ENCODE measurements around the gene DICER1.
"Not testable (repeated sequence)": the region's sequence is repeated elsewhere in the genome, so short reads cannot be mapped to it uniquely, and the experiment has no call there.

DICER1 gene

DNA sequence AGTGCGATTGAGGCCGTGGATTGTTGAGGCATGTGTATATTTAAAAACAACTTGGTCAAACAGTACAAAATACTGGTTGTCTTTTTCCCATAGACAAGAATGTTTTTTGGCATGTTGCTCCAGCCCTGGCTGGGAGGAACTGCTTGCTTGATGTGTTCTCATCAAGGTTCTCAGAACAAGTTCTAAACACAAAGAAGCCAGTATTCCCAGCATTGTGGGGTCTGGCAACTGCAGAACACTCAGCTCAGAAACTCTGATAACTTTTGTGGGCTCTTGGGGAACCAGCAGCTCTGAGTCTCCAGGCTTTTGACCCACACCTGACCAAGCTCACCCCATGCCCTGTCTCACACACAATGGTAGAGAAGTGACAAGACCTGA is 27.1 kb upstream of the DICER1 start:
- DNase-seq (ENCODE audit: low spot score) = no peak

- no peak for DNase-seq (ENCODE audit: low spot score)
Measured at GRCh38 chr14:95183532-95184412, 26.4 kb upstream of the DICER1 start.

GRCh38 chr14:95183082-95183481 is 25.8 kb upstream of the DICER1 start:
- DNase-seq (ENCODE audit: low spot score) = no peak

- DNase-seq (ENCODE audit: low spot score) = no peak
Measured at GRCh38 chr14:95182379-95182778, 25.1 kb upstream of the DICER1 start.

DNA sequence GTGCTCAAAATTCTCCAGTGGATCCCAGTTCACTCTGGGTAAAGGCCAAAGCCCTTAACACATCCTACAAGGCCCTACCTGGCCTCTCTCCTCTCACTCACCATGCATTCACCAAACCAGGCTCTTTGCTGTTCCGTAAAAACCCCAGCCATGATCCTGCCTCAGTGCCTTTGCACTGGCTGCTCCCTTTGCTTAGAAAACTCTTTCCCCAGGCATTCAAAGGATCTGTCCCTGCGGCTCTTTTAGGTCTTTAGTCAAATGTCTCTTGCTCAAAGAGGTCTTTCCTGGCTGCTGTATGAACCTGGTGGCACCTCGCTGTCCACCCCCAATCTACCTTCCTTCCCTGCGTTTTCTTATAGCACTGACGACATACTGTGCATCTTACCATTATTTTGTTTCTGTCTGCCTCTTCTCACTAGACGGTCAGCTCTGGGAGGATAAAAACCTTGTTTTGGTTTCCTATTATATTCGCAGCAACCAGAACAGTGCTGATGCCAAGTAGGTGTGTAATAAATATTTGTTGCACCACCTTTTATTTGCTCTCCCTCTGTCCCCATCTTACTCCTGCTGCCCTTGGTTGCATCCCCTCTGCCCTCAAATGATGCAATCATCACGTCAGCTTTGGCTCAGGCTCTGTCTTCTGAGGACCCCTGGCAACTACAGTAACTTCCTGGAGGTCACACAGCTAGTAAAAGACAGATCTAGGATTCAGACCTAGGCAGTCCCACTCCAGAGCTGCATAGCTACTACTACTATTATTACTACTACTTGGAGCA is 23.8 kb upstream of the DICER1 start:
- DNase-seq (ENCODE audit: low spot score) = no peak

GRCh38 chr14:95175670-95176069 is 18.3 kb upstream of the DICER1 start:
- not testable (repeated sequence) for DNase-seq (ENCODE audit: low spot score)

GRCh38 chr14:95174184-95174792 is 17.0 kb upstream of the DICER1 start:
- DNase-seq (ENCODE audit: low spot score) = no peak

DNA sequence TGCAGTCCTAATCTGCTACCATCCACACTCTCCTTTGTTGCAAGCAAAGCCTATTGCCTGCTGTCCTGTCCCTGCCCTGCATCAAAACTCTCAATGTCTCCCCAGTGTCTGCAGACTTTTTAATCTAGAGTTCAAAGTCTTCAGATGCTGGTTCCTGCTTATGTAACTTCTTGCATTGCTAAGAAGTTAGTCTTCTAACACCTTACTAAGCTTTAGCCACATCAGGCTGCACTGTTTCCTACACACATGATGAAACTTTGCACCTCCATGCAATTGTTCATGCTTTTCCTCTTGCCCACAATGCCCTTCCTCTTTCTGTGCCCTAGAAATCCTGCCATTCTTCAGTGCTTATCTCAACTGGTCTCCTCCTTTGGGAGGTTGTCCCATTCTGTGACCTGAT is 16.2 kb upstream of the DICER1 start:
- no peak for DNase-seq (ENCODE audit: low spot score)

DNA sequence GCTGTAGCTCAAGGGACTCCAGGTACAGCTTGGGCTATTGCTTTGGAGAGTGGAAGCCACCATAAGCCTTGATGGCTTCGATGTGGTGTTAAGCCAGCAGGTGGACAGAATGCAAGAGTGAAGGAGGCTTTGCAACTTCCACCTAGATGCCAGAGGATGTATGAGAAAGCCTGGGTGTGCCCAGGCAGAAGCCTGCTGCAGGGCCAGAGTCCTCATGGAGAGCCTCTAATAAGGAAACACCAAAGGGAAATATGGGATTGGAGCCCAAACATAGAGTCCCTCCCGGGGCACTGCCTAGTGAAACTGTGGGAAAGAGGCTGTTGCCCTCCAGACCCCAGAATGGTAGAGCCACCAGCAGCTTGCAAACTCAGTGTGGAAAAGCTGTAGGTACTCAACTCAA is 9.8 kb upstream of the DICER1 start:
- DNase-seq (ENCODE audit: low spot score) = no peak

- DNase-seq (ENCODE audit: low spot score) = no peak
Measured at GRCh38 chr14:95165517-95165916, 8.2 kb upstream of the DICER1 start.

- DNase-seq (ENCODE audit: low spot score) = no peak
Measured at GRCh38 chr14:95164506-95164905, 7.2 kb upstream of the DICER1 start.

GRCh38 chr14:95163666-95164065 is 6.3 kb upstream of the DICER1 start:
- DNase-seq (ENCODE audit: low spot score) = no peak

GRCh38 chr14:95163132-95163531 is 5.8 kb upstream of the DICER1 start:
- no peak for DNase-seq (ENCODE audit: low spot score)

DNA sequence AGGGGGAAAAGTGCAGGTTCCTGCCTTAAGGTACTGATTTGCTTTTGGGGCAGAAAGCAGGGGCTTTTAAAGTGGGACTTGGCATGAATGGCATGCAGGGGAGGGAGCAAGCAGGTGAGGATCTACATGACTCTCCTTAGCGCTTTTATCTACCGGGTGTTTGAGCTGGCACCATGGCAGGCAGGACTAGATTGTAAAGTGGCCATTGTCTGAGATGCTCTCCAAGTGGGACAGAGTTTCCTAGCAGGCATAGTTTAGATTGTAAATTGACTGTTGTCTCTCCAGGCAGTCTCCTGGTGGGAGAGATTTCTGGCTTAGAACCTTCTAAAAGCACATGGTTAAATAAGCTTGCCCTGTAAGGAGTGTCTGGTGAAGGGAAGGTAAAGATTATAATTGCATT is 5.3 kb upstream of the DICER1 start:
- no peak for DNase-seq (ENCODE audit: low spot score)

DNA sequence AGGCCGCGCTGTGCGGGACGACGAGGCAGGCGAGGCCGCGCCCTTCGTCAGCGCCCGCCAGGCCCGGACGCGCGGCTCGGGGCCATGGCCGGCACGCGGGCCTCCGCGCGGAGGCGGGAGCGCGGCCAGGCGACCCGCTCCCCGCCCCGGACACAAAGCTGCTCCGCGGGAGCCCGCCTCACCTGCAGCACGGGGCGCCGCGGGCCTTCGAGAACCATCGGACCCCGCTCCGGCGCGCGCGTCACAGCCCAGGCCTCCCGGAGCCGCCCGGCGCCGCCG is 342 bp downstream of the DICER1 start:
- no peak for DNase-seq (ENCODE audit: low spot score)

GRCh38 chr14:95156161-95157047 is 925 bp downstream of the DICER1 start:
- no peak for DNase-seq (ENCODE audit: low spot score)

DNA sequence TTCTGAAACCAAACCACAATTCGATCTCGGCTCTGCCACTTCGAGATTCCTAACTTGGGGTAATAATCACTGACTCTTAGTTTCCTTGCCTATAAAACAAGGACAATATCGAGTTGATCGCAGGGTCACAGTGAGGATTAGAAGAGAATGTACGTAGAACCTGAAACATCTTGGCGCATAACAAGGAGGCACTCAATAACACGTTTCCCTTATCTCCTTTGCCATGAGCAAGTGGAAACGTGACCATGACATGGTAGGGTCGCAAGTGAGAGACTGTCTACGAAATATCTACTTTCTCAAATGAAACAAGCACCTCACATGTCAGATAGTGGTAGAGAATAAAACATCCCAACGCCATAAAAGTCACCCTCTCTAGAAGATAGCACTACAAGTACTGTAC is 2.3 kb downstream of the DICER1 start:
- no peak for DNase-seq (ENCODE audit: low spot score)

GRCh38 chr14:95153866-95154265 is 3.5 kb downstream of the DICER1 start:
- DNase-seq (ENCODE audit: low spot score) = no peak

DNA sequence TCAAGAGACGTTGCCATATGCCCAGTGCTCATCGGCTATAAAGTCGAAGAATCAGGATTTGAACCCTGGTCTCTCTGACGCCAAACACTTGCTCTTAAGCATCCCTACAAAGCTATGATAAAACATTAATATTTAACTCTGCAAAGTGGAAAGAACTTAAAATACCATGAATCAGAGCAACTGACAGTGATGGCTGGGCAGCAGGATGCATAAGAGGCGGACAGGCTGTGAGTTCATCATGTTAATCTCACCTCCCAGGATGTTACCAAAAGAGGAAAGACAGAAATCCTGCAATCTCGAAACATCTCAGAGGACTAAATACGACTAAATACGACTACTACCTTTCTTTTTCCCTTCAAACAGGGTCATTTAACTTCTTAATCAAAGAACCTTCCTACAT is 5.8 kb downstream of the DICER1 start:
- no peak for DNase-seq (ENCODE audit: low spot score)

GRCh38 chr14:95150910-95151309 is 6.4 kb downstream of the DICER1 start:
- no peak for DNase-seq (ENCODE audit: low spot score)

DNA sequence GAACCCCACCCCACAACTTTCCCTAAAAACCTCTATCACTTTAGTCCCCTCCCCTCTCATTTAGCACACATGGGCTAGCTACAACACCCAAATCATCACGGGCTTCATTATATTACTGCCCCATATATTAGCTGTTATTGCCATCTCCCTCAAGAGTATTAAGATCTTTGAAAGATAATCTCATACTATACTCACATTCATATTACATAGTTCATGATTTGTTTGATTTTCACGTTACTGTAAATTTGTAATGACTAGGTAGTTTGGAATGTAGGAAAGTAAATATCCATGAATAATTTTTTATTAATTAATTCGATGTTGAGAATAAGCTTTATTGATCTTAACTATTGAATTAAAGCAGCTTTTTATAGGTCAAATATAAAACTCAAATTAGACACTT is 7.9 kb downstream of the DICER1 start:
- no peak for DNase-seq (ENCODE audit: low spot score)

GRCh38 chr14:95147597-95147996 is 9.7 kb downstream of the DICER1 start:
- no peak for DNase-seq (ENCODE audit: low spot score)

Measured in putamen (tissue), 1 donor.